ENCODE measurements around the gene TRHDE. TPM values are rescaled to one million over a fixed set of nuclear protein-coding genes. Genes with fewer than 3 reads are reported as not detected.

The TRHDE gene
- total RNA-seq, 1 donor from 2014 or later = 0.64 TPM

GRCh38 chr12:72453550-72453949 lies 181.4 kb downstream of the TRHDE start:
- no peak for TF ChIP-seq CTCF (IDR thresholded peaks at IDR 0.05)
- Mint-ChIP-seq H3K36me3 (ENCODE audit: unreplicated experiment) (no peaks in the 10 kb centered on the region), H3K27me3 (ENCODE audit: unreplicated experiment) (no peaks in the 10 kb centered on the region)

DNA sequence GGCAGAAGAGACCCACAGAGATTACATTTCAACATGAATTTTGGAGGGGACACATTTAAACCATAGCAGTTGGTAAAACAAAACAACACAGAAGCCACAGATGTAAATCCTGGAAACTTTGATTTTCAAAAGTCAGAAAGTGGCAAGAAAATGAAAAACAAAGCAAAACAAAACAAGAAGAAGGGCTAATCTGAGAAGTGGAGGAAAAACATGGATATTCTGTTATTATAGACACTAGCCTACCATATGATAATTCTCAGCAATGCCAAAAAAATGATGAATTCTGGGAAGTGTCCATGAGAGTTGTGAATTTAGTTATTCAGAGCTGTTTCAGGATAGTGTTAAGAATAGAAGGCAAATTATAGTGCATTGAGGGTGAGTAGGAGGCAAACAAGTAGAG lies 192.3 kb downstream of the TRHDE start:
- H3K36me3 Mint-ChIP-seq (ENCODE audit: unreplicated experiment) = no peaks in the 10 kb centered on the region
- no peaks in the 10 kb centered on the region for H3K27me3 Mint-ChIP-seq (ENCODE audit: unreplicated experiment)
- DNase-seq (ENCODE audit: extremely low spot score, unreplicated experiment) = no peak
- no peak overlapping the region for H3K4me3 Mint-ChIP-seq (ENCODE audit: unreplicated experiment)
- H3K27ac Mint-ChIP-seq (ENCODE audit: unreplicated experiment) = no peak overlapping the region
- TF ChIP-seq CTCF (IDR thresholded peaks at IDR 0.05) = no peak
- no peaks in the 10 kb centered on the region for H3K4me1 Mint-ChIP-seq (ENCODE audit: unreplicated experiment)
- no peaks in the 10 kb centered on the region for H3K9me3 Mint-ChIP-seq (ENCODE audit: unreplicated experiment)

More at GRCh38 chr12:72453550-72453949, 181.4 kb downstream of the TRHDE start:
- Mint-ChIP-seq H3K27ac (ENCODE audit: unreplicated experiment) (no peak overlapping the region), H3K9me3 (ENCODE audit: unreplicated experiment) (peaks cover 12% of the 10 kb centered on the region), H3K4me1 (ENCODE audit: unreplicated experiment) (no peaks in the 10 kb centered on the region), H3K4me3 (ENCODE audit: unreplicated experiment) (no peak overlapping the region)
- DNase-seq (ENCODE audit: extremely low spot score, unreplicated experiment) = no peak

DNA sequence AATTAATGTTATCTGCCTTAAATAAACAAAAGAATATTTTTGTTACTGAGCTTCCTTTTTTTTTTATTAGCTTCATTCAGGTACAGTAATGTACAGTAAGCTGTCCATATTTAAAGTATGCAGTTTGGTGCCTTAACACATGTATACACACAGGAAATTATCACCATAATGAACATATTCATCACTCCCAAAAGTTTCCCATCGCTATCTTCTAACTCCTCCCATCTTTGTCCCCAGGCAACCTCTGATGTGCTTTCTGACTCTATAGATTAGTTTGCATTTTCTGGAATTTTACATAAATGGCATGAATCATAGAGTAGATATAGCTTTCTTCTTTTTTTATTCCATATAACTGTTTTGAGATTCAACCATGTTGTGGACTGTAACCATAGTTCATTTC lies 193.0 kb downstream of the TRHDE start:
- Mint-ChIP-seq H3K4me1 (ENCODE audit: unreplicated experiment) (no peaks in the 10 kb centered on the region), H3K27me3 (ENCODE audit: unreplicated experiment) (no peaks in the 10 kb centered on the region), H3K9me3 (ENCODE audit: unreplicated experiment) (no peaks in the 10 kb centered on the region), H3K4me3 (ENCODE audit: unreplicated experiment) (no peak overlapping the region), H3K36me3 (ENCODE audit: unreplicated experiment) (no peaks in the 10 kb centered on the region), H3K27ac (ENCODE audit: unreplicated experiment) (no peak overlapping the region)
- no peak for DNase-seq (ENCODE audit: extremely low spot score, unreplicated experiment)
- no peak for TF ChIP-seq CTCF (IDR thresholded peaks at IDR 0.05)

DNA sequence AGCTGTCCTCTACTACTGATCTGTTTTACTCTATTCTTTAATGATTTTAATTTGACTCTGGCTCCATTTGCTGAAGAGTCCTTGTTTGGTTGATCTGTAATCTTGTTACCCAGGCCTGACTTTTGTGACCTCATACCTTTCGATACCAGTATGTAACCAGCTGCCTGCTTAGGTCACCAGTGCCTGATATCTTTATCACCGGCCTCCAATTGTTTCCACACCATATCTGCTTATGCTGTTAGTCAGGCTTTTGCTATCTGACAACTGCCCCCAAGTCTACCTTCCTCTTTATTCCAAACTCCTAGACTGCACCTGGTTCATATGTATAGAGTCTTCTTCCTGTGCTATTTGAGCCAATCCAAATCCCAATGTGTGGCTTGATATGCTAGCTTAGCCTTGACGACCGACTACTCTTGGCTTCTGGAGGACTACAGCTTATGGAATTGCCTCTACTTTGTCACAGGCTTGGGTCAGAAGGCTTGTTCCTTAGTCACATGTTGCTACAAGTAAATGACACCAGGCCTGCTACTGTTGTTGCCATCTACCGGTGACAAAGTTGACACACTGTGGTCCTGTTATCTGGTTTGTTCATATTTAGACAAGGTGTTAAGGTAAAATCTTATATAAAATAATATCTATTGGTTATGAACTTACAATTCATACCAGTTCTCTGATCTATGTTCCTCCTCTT lies 193.9 kb downstream of the TRHDE start:
- no peak for TF ChIP-seq CTCF (IDR thresholded peaks at IDR 0.05)
- DNase-seq (ENCODE audit: extremely low spot score, unreplicated experiment) = no peak
- Mint-ChIP-seq H3K36me3 (ENCODE audit: unreplicated experiment) (no peaks in the 10 kb centered on the region), H3K4me3 (ENCODE audit: unreplicated experiment) (no peak overlapping the region), H3K4me1 (ENCODE audit: unreplicated experiment) (no peaks in the 10 kb centered on the region), H3K9me3 (ENCODE audit: unreplicated experiment) (no peaks in the 10 kb centered on the region), H3K27ac (ENCODE audit: unreplicated experiment) (no peak overlapping the region), H3K27me3 (ENCODE audit: unreplicated experiment) (no peaks in the 10 kb centered on the region)

GRCh38 chr12:72467985-72468384 lies 195.8 kb downstream of the TRHDE start:
- no peak overlapping the region for H3K4me3 Mint-ChIP-seq (ENCODE audit: unreplicated experiment)
- H3K9me3 Mint-ChIP-seq (ENCODE audit: unreplicated experiment) = no peaks in the 10 kb centered on the region
- no peaks in the 10 kb centered on the region for H3K4me1 Mint-ChIP-seq (ENCODE audit: unreplicated experiment)
- TF ChIP-seq CTCF (IDR thresholded peaks at IDR 0.05) = no peak
- H3K27me3 Mint-ChIP-seq (ENCODE audit: unreplicated experiment) = no peaks in the 10 kb centered on the region
- no peak for DNase-seq (ENCODE audit: extremely low spot score, unreplicated experiment)
- no peaks in the 10 kb centered on the region for H3K36me3 Mint-ChIP-seq (ENCODE audit: unreplicated experiment)
- no peak overlapping the region for H3K27ac Mint-ChIP-seq (ENCODE audit: unreplicated experiment)
